Coronary artery (tissue), 2 donors: ENCODE measurements around the gene ZSCAN20.

Source experiments
- DNase-seq: peaks from one replicate; pipeline ENCODE4 v3.0.0-alpha.2; 2017; ENCODE audit warnings: low spot score
- H3K27ac ChIP-seq, 2 donors: fragments of 200-600 bp; sonication (generic); one replicate each; pipeline ENCODE4 v1.5.1; 2016 to 2019
- H3K4me3 ChIP-seq: fragments of 200-600 bp; sonication (generic); 2 replicates; pipeline ENCODE4 v1.5.1; 2016; ENCODE audit warnings: mild to moderate bottlenecking, moderate library complexity
- TF ChIP-seq, protein P1 (sequence below): fragments of 200-600 bp; sonication (generic); IDR thresholded peaks from one replicate; pipeline ENCODE4 v1.5.1; 2019; ENCODE audit warnings: antibody characterized with exemption

Gene ZSCAN20

DNA sequence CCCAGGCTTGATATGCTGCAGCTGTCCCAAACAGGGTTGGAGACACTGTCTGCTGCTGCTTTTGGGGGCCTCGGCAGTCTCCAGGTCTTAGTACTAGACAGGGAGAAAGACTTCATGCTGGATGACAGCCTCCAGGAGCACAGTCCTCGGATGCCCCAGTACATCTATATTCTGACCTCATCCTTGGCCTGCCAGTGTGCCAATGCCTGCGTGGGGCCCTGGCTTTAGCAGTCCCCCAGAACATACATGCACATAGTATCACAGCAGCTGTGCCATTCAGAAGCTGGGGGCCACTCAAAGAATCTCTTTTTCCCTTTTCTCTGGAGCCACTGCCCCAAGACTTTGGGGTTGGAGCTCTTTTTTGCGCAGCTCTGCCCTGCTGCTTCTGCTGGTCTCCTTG lies 4.4 kb upstream of the ZSCAN20 start:
- no peak overlapping the region for H3K27ac ChIP-seq
- no peak overlapping the region for H3K4me3 ChIP-seq
- DNase-seq, result no peak
- TF ChIP-seq, protein P1, sequence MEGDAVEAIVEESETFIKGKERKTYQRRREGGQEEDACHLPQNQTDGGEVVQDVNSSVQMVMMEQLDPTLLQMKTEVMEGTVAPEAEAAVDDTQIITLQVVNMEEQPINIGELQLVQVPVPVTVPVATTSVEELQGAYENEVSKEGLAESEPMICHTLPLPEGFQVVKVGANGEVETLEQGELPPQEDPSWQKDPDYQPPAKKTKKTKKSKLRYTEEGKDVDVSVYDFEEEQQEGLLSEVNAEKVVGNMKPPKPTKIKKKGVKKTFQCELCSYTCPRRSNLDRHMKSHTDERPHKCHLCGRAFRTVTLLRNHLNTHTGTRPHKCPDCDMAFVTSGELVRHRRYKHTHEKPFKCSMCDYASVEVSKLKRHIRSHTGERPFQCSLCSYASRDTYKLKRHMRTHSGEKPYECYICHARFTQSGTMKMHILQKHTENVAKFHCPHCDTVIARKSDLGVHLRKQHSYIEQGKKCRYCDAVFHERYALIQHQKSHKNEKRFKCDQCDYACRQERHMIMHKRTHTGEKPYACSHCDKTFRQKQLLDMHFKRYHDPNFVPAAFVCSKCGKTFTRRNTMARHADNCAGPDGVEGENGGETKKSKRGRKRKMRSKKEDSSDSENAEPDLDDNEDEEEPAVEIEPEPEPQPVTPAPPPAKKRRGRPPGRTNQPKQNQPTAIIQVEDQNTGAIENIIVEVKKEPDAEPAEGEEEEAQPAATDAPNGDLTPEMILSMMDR, result no peak

DNA sequence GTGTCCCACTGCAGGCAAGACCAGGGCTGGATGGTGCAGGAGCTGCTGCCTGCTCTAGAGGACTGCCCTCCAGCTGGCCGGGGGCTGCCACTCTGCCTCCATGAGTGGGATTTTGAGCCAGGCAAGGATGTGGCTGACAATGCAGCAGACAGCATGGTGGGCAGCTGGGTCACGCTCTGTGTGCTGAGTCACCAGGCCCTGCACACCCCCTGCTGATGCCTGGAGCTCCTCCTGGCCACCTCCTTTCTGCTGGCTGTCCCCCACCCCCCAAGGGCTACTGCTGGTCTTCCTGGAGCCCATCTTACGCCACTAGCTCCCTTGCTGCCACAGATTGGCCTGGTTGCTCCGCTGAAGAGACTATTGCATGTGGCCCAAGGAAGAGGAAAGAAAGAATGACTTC lies 3.9 kb upstream of the ZSCAN20 start:
- no peak overlapping the region for H3K27ac ChIP-seq
- no peak overlapping the region for H3K4me3 ChIP-seq
- no peak for DNase-seq
- TF ChIP-seq, protein P1, result no peak

DNA sequence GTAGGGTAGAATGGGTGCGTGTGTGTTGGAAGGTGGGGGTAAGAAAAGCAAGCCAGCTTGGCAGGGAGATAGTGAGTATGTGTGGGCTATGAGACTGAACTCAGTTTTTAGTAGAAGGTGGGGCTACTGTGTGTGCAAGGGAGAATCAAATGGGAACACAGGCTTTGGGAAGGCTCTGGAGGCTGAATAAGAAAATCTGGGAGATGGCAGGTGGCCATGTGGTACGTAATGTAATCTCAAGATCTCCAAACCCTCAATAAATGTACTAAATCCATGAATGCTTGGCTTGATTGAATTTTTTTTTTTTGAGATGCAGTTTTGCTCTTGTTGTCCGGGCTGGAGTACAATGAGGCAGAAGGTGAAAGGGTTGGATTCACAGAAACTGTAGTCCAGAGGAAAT lies 3.5 kb upstream of the ZSCAN20 start:
- TF ChIP-seq, protein P1, result no peak
- DNase-seq, result no peak
- Histone ChIP-seq H3K4me3 (no peak overlapping the region), H3K27ac (no peak overlapping the region)

DNA sequence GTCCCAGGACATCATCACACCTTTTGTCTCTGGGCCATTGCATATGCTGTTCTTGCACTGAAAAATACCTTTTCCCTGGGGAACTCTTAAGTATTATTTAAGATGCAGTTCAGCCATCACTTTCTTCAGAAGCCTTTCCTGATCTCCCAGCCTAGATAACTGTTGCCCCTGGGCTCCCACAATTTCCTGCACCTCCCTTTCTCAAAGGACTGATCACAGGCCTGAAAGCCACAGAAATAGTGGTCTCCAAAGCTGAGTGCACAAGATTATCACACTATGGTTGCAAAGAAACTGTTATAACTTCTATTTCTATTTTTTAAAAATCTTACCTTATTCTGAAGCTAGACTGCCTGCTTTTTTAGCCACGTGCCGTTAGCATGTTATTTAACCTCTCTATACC lies 2.8 kb upstream of the ZSCAN20 start:
- Histone ChIP-seq H3K4me3 (no peak overlapping the region), H3K27ac (no peak overlapping the region)
- TF ChIP-seq, protein P1, result no peak
- no peak for DNase-seq

DNA sequence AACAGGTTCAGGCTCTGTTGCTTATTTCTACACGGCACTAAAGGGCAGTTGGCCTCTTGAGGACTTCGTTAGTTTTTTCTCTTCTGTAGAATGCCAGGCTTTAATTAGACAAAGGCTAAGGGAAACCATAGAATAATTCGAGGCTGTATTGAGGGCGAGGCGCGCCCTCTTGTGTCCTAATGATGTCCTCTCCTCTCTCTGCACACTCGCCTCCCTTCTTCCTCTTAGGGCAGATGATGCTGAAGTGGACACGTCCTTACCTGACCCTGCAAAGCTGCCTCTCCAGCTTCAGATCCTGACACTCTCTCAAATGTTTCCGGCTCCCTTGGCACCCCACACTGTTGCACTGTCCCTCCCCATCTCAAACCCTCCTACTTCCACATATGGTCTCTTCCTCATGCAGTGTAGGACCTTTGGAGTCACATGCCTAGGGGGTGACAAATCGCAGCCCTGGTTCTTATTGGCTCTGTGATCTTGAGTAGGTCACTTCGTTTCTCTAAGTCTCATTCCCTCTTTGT lies 1.9 kb upstream of the ZSCAN20 start:
- H3K27ac ChIP-seq, result peak overlapping the region; percentile 28 to 31

DNA sequence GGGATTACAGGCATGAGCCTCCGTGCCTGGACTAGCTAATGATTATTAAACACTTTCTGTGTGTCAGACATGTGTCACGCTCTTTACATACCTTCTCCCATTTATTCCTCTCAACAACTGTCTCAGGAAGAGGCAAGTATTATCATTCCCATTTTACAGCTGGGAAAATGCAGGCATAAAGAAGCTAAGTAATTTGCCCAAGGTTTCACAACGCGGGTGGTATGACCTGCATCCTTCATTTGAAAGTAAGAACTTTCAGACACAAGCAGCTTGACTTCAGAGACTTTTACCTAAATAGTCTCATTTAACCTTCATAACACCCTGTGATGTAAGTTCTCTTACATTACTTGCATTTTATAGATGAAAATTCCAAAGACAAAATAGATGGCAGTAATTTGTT lies 1.0 kb upstream of the ZSCAN20 start:
- H3K27ac ChIP-seq, result peak overlapping the region; percentile 29 to 84
- no peak overlapping the region for H3K4me3 ChIP-seq
- TF ChIP-seq, protein P1, result no peak
- no peak for DNase-seq

More for the DNA sequence above, 1.9 kb upstream of the ZSCAN20 start:
- TF ChIP-seq, protein P1, result peak; percentile 72
- no peak overlapping the region for H3K4me3 ChIP-seq
- no peak for DNase-seq

DNA sequence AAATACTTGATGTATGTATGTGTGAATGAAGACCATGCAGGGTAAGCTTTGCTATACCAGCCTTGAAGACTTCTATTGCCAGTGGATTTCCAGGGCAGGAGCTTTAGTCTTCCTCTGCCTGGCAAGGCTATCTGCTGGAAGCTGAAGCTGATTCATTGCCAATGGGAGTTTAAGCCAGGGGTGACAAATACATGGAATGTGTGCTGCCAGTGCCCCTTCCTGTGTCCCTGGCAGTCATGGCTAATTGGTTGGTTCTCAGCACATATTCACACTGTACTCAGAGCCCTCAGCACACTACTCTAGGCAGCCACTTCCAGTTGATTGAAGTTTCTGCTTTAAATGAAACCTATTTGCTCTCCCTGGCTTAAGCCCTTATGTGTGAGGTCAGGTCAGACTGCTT lies 1.5 kb downstream of the ZSCAN20 start:
- no peak for DNase-seq
- H3K27ac ChIP-seq, result no peak overlapping the region
- no peak overlapping the region for H3K4me3 ChIP-seq
- TF ChIP-seq, protein P1, result no peak
